ENCODE measurements around the gene FSTL5. TPM values are rescaled to one million over a fixed set of nuclear protein-coding genes. Genes with fewer than 3 reads are reported as not detected.
"Not testable (repeated sequence)": the region's sequence is repeated elsewhere in the genome, so short reads cannot be mapped to it uniquely, and the experiment has no call there.

Gene FSTL5
- total RNA-seq, result not detected in 2 replicates

- TF ChIP-seq CTCF (IDR thresholded peaks at IDR 0.05; ENCODE audit: extremely low read depth, low read depth, low read length), result no peak
- Histone ChIP-seq H3K79me2 (ENCODE audit: insufficient read depth, low read length) (no peaks in the 10 kb centered on the region), H3K4me2 (ENCODE audit: insufficient read depth, low read length) (no peak within 1 kb of the TSS), H2AFZ (ENCODE audit: low read length) (peak within 1 kb of the TSS; percentile 42), H3K36me3 (ENCODE audit: insufficient read depth, low read length) (no peaks in the 10 kb centered on the region), H3K4me3 (ENCODE audit: insufficient read depth, low read length) (no peak within 1 kb of the TSS), H4K20me1 (ENCODE audit: insufficient read depth, low read length) (no peaks in the 10 kb centered on the region), H3K27me3 (ENCODE audit: insufficient read depth, low read length) (no peaks in the 10 kb centered on the region), H3K9me3 (ENCODE audit: low read depth, low read length) (no peaks in the 10 kb centered on the region), H3K27ac (ENCODE audit: low read depth, low read length) (no peak within 1 kb of the TSS), H3K4me1 (ENCODE audit: insufficient read depth, low read length) (no peaks in the 10 kb centered on the region)
- DNase-seq (ENCODE audit: insufficient read length, low spot score, missing footprints), result no peak
Measured at GRCh38 chr4:162163892-162164759, at the start of gene FSTL5. Gene FSTL5, minus strand, starts transcription at chr4:162164000. Its CDS starts 52,604 bp downstream, at chr4:162111396.

GRCh38 chr4:162209706-162210105 is 45.9 kb upstream of the FSTL5 start:
- no peak for DNase-seq (ENCODE audit: insufficient read length, low spot score, missing footprints)
- no peaks in the 10 kb centered on the region for H3K4me1 ChIP-seq (ENCODE audit: insufficient read depth, low read length)

GRCh38 chr4:162203478-162203877 is 39.7 kb upstream of the FSTL5 start:
- H3K4me1 ChIP-seq (ENCODE audit: insufficient read depth, low read length); H3K9me3 ChIP-seq (ENCODE audit: low read depth, low read length); H4K20me1 ChIP-seq (ENCODE audit: insufficient read depth, low read length); H2AFZ ChIP-seq (ENCODE audit: low read length); H3K27me3 ChIP-seq (ENCODE audit: insufficient read depth, low read length); DNase-seq (ENCODE audit: insufficient read length, low spot score, missing footprints); H3K79me2 ChIP-seq (ENCODE audit: insufficient read depth, low read length); H3K4me3 ChIP-seq (ENCODE audit: insufficient read depth, low read length); H3K27ac ChIP-seq (ENCODE audit: low read depth, low read length); H3K36me3 ChIP-seq (ENCODE audit: insufficient read depth, low read length); H3K4me2 ChIP-seq (ENCODE audit: insufficient read depth, low read length): not testable (repeated sequence)

More at GRCh38 chr4:162209706-162210105, 45.9 kb upstream of the FSTL5 start:
- H3K4me3 ChIP-seq (ENCODE audit: insufficient read depth, low read length), result no peak overlapping the region
- H3K4me2 ChIP-seq (ENCODE audit: insufficient read depth, low read length), result no peak overlapping the region
- no peak for TF ChIP-seq CTCF (IDR thresholded peaks at IDR 0.05; ENCODE audit: extremely low read depth, low read depth, low read length)
- no peaks in the 10 kb centered on the region for H3K27me3 ChIP-seq (ENCODE audit: insufficient read depth, low read length)
- H3K79me2 ChIP-seq (ENCODE audit: insufficient read depth, low read length), result no peaks in the 10 kb centered on the region
- H3K36me3 ChIP-seq (ENCODE audit: insufficient read depth, low read length), result no peaks in the 10 kb centered on the region
- no peak overlapping the region for H2AFZ ChIP-seq (ENCODE audit: low read length)
- H3K9me3 ChIP-seq (ENCODE audit: low read depth, low read length), result no peaks in the 10 kb centered on the region
- no peaks in the 10 kb centered on the region for H4K20me1 ChIP-seq (ENCODE audit: insufficient read depth, low read length)
- no peak overlapping the region for H3K27ac ChIP-seq (ENCODE audit: low read depth, low read length)

GRCh38 chr4:162201673-162202072 is 37.9 kb upstream of the FSTL5 start:
- no peaks in the 10 kb centered on the region for H3K79me2 ChIP-seq (ENCODE audit: insufficient read depth, low read length)
- TF ChIP-seq CTCF (IDR thresholded peaks at IDR 0.05; ENCODE audit: extremely low read depth, low read depth, low read length), result no peak
- H3K27ac ChIP-seq (ENCODE audit: low read depth, low read length), result no peak overlapping the region

More at GRCh38 chr4:162201673-162202072, 37.9 kb upstream of the FSTL5 start:
- Histone ChIP-seq H3K4me2 (ENCODE audit: insufficient read depth, low read length) (no peak overlapping the region), H3K9me3 (ENCODE audit: low read depth, low read length) (no peaks in the 10 kb centered on the region), H3K4me1 (ENCODE audit: insufficient read depth, low read length) (no peaks in the 10 kb centered on the region), H4K20me1 (ENCODE audit: insufficient read depth, low read length) (no peaks in the 10 kb centered on the region), H3K36me3 (ENCODE audit: insufficient read depth, low read length) (no peaks in the 10 kb centered on the region), H3K27me3 (ENCODE audit: insufficient read depth, low read length) (no peaks in the 10 kb centered on the region), H2AFZ (ENCODE audit: low read length) (no peak overlapping the region), H3K4me3 (ENCODE audit: insufficient read depth, low read length) (no peak overlapping the region)
- no peak for DNase-seq (ENCODE audit: insufficient read length, low spot score, missing footprints)

All from osteoblast (primary cell).